Stimulated activated CD4-positive, alpha-beta T cell treated with anti-CD3 and anti-CD28 coated beads, Interleukin-15, amount 100 ng/mL, for 48 hours (primary cell): Measurements from ENCODE around the gene PSMC3.

Experiments used
- DNase-seq, 2 donors: peaks; one replicate each; pipeline ENCODE4 v3.0.0-alpha.2; 2020; ENCODE audit warnings: low read depth in 2 of 2

PSMC3 gene

GRCh38 chr11:47443028-47443700 is 16.9 kb upstream of the PSMC3 start:
- DNase-seq: no peak

- DNase-seq: no peak
Measured at GRCh38 chr11:47442514-47442913, 16.3 kb upstream of the PSMC3 start.

GRCh38 chr11:47441421-47441820 is 15.2 kb upstream of the PSMC3 start:
- no peak for DNase-seq

- no peak for DNase-seq
Measured at GRCh38 chr11:47440054-47440476, 13.8 kb upstream of the PSMC3 start.

- no peak for DNase-seq
Measured at GRCh38 chr11:47438721-47439120, 12.5 kb upstream of the PSMC3 start.

- no peak for DNase-seq
Measured at GRCh38 chr11:47437746-47438418, 11.6 kb upstream of the PSMC3 start.

- DNase-seq: no peak
Measured at GRCh38 chr11:47437218-47437745, 11.0 kb upstream of the PSMC3 start.

- DNase-seq: no peak
Measured at GRCh38 chr11:47436726-47437125, 10.5 kb upstream of the PSMC3 start.

- no peak for DNase-seq
Measured at GRCh38 chr11:47435687-47436086, 9.4 kb upstream of the PSMC3 start.

GRCh38 chr11:47434011-47434786 is 8.0 kb upstream of the PSMC3 start:
- no peak for DNase-seq

- DNase-seq: no peak
Measured at GRCh38 chr11:47433157-47433556, 6.9 kb upstream of the PSMC3 start.

- DNase-seq: no peak
Measured at GRCh38 chr11:47431356-47432083, 5.3 kb upstream of the PSMC3 start.

- no peak for DNase-seq
Measured at GRCh38 chr11:47430524-47430923, 4.3 kb upstream of the PSMC3 start.

GRCh38 chr11:47425611-47426010 is 628 bp downstream of the PSMC3 start:
- DNase-seq: no peak

- no peak for DNase-seq
Measured at GRCh38 chr11:47418454-47419259, 7.6 kb downstream of the PSMC3 start.

- no peak for DNase-seq
Measured at GRCh38 chr11:47417712-47418111, 8.5 kb downstream of the PSMC3 start.

GRCh38 chr11:47415949-47416472 is 10.2 kb downstream of the PSMC3 start:
- DNase-seq: no peak

- DNase-seq: no peak
Measured at GRCh38 chr11:47415091-47415854, 11.0 kb downstream of the PSMC3 start.

- no peak for DNase-seq
Measured at GRCh38 chr11:47414685-47415070, 11.6 kb downstream of the PSMC3 start.
